Upper lobe of right lung (tissue), 1 donor: ENCODE measurements around the gene MANBA. TPM values are rescaled to one million over a fixed set of nuclear protein-coding genes. Genes with fewer than 3 reads are reported as not detected.

ENCODE experiments used
- ATAC-seq: fragments of 200-7000 bp; cut with Tn5 transposase; one replicate; pipeline ENCODE4 v1.9.1; 2020; ENCODE audit warnings: mild to moderate bottlenecking, moderate library complexity
- DNase-seq: peaks from one replicate; pipeline ENCODE4 v3.0.0-alpha.2; 2020
- H3K27ac ChIP-seq: fragments of 200-600 bp; one replicate; pipeline ENCODE4 v1.8.0; 2022
- H3K27me3 ChIP-seq: fragments of 200-600 bp; one replicate; pipeline ENCODE4 v1.8.0; 2022; ENCODE audit warnings: mild to moderate bottlenecking
- H3K36me3 ChIP-seq: fragments of 200-600 bp; one replicate; pipeline ENCODE4 v1.8.0; 2022
- H3K4me1 ChIP-seq: fragments of 200-600 bp; one replicate; pipeline ENCODE4 v1.8.0; 2022
- H3K4me3 ChIP-seq: fragments of 200-600 bp; one replicate; pipeline ENCODE4 v1.8.0; 2022; ENCODE audit warnings: mild to moderate bottlenecking
- H3K9me3 ChIP-seq: fragments of 200-600 bp; one replicate; pipeline ENCODE4 v1.8.0; 2022
- intact Hi-C: fragments of 100-400 bp; cut with DNase I; formaldehyde crosslinking; loops from one replicate; pipeline ENCODE4 v1.11.0; 2022
- total RNA-seq: library from RNA; stranded (reverse); fragmentation: NEBNext Ultra II Directional; extraction: Animal tissue kit (Norgen Biotek cat#: 25700); gene quantifications from one replicate; pipeline ENCODE4 v1.2.1, GENCODE V29; 2021
- TF ChIP-seq, protein P1 (sequence below): fragments of 200-600 bp; IDR thresholded peaks from one replicate; pipeline ENCODE4 v1.8.0; 2022; ENCODE audit warnings: antibody characterized with exemption
- donor health status: DM: no; HTN: yes; CAD: no; lungs with severe emphysema.

Gene MANBA
- total RNA-seq, 1 donor from 2014 or later, result 56.0 TPM

DNA sequence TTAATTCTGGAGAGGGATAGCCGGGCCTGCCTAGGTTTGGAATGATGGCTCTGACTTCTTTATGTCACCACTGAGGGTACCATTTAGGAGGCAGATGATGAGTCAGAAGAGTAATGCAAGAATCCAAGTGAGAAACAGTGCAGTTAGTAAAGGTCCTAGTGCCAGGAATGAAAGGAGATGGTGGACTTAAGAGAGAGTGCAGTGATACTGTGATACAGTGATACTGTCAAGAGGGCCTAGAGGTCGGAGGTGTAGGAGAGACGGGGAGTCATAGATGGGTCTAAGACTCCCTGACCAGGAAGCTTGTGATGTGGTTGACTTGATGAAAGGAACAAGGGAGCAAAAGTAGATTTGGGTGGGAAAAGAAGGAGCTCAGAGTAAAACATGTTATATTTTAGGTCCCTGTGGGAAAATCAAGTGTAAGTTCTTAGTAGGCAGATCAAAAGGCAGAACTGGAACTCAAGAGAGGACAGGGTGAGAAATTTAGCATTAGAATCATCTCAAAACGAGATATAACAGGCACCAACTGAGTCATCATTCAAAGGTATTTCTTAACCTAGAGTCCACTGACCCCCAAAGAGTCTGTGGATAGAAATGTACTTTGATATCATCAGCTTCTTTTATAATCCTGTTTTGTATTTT lies 174.6 kb downstream of the MANBA start:
- intact Hi-C loops, result no loop called here
- no peak for DNase-seq
- Histone ChIP-seq H3K27me3 (no peaks in the 10 kb centered on the region), H3K36me3 (peaks cover 72% of the 10 kb centered on the region), H3K4me3 (no peak overlapping the region), H3K9me3 (no peaks in the 10 kb centered on the region), H3K4me1 (no peaks in the 10 kb centered on the region), H3K27ac (no peak overlapping the region)
- ATAC-seq, result no peak
- TF ChIP-seq, protein P1, sequence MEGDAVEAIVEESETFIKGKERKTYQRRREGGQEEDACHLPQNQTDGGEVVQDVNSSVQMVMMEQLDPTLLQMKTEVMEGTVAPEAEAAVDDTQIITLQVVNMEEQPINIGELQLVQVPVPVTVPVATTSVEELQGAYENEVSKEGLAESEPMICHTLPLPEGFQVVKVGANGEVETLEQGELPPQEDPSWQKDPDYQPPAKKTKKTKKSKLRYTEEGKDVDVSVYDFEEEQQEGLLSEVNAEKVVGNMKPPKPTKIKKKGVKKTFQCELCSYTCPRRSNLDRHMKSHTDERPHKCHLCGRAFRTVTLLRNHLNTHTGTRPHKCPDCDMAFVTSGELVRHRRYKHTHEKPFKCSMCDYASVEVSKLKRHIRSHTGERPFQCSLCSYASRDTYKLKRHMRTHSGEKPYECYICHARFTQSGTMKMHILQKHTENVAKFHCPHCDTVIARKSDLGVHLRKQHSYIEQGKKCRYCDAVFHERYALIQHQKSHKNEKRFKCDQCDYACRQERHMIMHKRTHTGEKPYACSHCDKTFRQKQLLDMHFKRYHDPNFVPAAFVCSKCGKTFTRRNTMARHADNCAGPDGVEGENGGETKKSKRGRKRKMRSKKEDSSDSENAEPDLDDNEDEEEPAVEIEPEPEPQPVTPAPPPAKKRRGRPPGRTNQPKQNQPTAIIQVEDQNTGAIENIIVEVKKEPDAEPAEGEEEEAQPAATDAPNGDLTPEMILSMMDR, result no peak

DNA sequence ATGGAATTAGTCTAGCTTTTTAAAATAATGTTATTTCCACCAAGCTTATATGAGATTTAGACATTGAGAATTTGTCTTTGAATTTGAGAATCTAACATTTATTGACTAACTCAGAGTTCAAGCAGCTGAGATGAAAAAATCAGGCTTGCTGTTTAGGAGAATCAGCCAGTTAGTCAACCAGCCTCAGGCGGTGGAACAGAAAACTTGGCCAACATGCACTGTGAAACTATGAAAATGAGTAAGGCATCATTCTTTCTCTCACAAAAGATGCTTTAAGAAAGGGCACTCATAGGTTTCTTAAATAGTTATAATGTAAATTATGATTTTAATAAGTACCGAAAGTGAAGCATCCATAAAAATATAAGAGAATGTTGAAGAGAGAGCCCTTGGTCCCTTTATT lies 175.4 kb downstream of the MANBA start:
- H3K27me3 ChIP-seq, result no peaks in the 10 kb centered on the region
- H3K9me3 ChIP-seq, result no peaks in the 10 kb centered on the region
- TF ChIP-seq, protein P1, result no peak
- intact Hi-C loops, result no loop called here
- H3K36me3 ChIP-seq, result peaks cover 79% of the 10 kb centered on the region
- DNase-seq (no peak), ATAC-seq (no peak)
- no peak overlapping the region for H3K27ac ChIP-seq
- H3K4me1 ChIP-seq, result no peaks in the 10 kb centered on the region
- H3K4me3 ChIP-seq, result no peak overlapping the region

DNA sequence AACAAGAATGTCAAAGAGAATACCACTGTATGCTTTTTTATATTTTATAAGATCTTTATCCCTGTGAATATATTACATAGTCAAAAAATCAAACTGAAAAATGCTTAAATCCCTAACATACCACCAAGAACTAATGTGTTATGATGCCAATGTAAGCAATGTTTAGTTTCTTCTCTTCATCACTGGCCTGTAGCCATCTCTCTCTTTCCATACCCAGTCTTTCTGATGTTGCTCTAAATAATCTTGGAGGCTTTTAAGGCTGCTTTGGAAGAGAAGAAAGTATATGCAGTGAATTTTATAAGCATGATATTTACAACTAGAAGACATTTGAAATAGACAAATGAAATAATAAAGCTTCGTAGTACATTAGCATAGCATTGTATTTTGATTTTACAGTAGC lies 176.7 kb downstream of the MANBA start:
- Histone ChIP-seq H3K4me3 (no peak overlapping the region), H3K36me3 (peaks cover 89% of the 10 kb centered on the region), H3K9me3 (no peaks in the 10 kb centered on the region), H3K27me3 (no peaks in the 10 kb centered on the region), H3K27ac (no peak overlapping the region), H3K4me1 (no peaks in the 10 kb centered on the region)
- DNase-seq, result no peak
- ATAC-seq, result no peak
- TF ChIP-seq, protein P1, result no peak
- intact Hi-C loops, result no loop called here

Other genes with a start within 250 kb of the MANBA start
- 279 TPM for gene UBE2D3, start 66.6 kb upstream of the MANBA start, total RNA-seq
- 24.7 TPM for gene CISD2, start 108.0 kb upstream of the MANBA start, total RNA-seq